GM11168 (cell line): Measurements from ENCODE around the gene SCFD2.
"Not testable (repeated sequence)": the region's sequence is repeated elsewhere in the genome, so short reads cannot be mapped to it uniquely, and the experiment has no call there.

Source experiments
- in situ Hi-C: fragments of 300-500 bp; cut with MboI; formaldehyde crosslinking; loops from one replicate; pipeline ENCODE4 v1.12.0; 2022; ENCODE audit warnings: low sequenced_read_pairs; ENCODE audit not compliant: unreplicated experiment

Gene SCFD2

DNA sequence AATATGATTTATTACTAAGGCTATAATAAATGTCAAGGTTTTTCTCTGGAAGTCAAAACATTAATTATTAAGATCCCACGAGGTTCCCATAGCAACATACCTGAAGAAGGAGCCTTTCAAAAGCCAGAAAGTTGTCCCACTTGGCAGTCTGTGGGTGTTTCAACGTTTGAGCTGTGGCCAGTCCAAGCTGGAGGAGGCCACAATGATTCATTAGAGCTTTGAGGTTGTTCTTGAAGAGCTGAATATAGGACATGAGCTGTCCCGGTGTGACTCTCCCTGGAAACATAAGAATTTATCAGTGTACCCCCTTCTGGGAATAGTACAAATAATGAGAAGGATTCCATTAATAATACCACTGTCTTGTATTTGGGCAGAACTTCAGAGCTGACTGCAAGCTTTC lies 92.1 kb downstream of the SCFD2 start:
- in situ Hi-C loops, result no loop called here

DNA sequence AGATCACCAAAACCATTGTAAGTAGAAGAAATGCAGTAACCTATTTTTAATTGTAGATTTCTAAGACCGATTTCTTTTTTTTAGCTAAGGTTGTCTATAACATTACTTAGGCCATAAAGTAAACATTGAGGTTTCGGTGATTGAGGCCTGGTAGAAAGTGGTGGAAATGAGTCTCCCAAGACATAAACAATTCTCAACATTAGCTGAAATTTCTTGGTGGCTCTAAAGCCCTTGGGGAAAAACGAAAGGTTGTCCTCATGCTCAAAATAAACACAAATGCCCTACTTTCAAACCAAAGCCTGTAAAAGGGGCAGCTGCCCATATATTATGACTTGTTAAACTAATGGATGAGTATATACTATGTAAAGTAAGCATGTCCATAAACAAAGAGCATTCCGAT lies 98.8 kb downstream of the SCFD2 start:
- in situ Hi-C loops, result no loop called here

GRCh38 chr4:53255986-53256385 lies 109.9 kb downstream of the SCFD2 start:
- in situ Hi-C loops, result not testable (repeated sequence)

- in situ Hi-C loops, result no loop called here
Measured at GRCh38 chr4:53240573-53240972, 125.3 kb downstream of the SCFD2 start.

DNA sequence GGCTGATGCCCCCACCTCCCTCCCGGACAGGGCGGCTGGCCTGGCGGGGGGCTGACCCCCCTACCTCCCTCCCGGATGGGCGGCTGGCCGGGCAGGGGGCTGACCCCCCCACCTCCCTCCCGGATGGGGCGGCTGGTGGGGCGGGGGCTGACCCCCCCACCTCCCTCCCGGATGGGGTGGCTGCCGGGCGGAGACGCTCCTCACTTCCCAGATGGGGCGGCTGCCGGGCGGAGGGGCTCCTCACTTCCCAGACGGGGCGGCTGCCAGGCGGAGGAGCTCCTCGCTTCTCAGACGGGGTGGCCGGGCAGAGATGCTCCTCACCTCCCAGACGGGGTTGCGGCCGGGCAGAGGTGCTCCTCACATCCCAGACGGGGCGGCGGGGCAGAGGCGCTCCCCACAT lies 127.5 kb downstream of the SCFD2 start:
- in situ Hi-C loops, result not testable (repeated sequence)

DNA sequence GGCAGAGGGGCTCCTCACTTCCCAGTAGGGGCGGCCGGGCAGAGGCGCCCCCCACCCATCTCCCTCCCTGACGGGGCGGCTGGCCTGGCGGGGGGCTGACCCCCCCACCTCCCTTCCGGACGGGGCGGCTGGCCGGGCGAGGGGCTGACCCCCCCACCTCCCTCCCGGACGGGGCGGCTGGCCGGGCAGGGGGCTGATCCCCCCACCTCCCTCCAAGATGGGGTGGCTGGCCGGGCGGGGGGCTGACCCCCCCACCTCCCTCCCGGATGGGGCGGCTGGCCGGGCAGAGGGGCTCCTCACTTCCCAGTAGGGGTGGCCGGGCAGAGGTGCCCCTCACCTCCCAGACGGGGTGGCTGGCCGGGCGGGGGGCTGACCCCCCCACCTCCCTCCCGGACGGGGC lies 128.1 kb downstream of the SCFD2 start:
- in situ Hi-C loops, result not testable (repeated sequence)

GRCh38 chr4:53236624-53237023 lies 129.2 kb downstream of the SCFD2 start:
- in situ Hi-C loops, result not testable (repeated sequence)

DNA sequence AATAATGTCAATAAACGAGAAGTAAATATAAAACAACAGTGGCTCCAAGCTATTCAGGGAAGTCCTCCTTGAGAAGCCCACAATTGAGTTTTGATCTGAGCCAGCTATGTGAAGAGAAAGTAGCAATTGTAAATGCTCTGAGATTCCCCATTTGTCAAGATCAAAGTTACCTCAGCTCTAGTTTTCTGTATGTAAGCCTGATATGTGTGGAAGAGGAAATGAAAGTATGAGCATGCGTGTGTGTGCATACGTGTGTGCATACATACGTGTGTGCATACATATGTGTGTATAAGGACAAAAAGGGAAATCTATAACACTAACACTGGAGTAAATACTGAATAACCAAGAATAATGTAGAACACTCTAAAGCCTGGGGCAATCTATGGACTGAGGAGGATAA lies 130.3 kb downstream of the SCFD2 start:
- in situ Hi-C loops, result no loop called here

- in situ Hi-C loops, result no loop called here
Measured at GRCh38 chr4:53234669-53235068, 131.2 kb downstream of the SCFD2 start.

DNA sequence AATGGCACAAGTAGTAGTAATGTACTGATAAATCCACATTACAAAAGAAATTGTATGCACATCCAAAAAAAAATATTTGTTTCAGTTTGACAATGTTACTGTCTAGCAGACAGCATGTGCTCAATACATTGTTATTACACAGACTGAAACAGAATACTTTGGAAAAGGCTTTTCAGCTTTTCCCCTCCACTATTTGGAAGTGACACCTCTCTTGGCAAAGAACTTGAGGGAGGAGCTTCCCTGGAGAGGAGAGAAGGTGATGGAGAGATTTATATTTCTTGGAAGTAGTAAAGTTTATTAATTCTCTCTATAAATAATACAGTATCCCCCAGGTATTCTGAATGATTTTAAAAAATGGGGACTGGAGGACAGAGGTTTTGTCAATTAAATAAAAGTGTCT lies 131.8 kb downstream of the SCFD2 start:
- in situ Hi-C loops, result no loop called here

GRCh38 chr4:53233114-53233795 lies 132.6 kb downstream of the SCFD2 start:
- in situ Hi-C loops, result no loop called here

GRCh38 chr4:53232371-53232770 lies 133.5 kb downstream of the SCFD2 start:
- in situ Hi-C loops, result no loop called here

DNA sequence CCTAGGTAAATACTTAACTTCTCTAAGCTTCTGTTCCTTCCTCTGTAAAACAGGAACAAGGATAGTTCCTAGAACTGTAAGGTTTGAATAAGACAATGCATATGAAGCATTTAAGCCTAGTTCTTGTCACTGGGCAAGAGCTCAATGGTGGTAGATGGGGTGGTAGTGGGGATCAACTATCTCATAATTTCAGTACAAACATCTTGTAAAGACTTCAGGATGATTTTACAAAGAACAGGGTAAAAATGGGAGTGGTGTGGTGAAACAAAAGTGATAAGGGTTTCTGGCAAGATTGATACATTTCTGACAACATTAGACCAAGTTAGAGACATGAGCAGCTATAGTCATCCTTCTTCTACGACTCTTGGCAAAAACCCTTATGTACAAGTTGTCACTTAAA lies 137.8 kb downstream of the SCFD2 start:
- in situ Hi-C loops, result no loop called here

DNA sequence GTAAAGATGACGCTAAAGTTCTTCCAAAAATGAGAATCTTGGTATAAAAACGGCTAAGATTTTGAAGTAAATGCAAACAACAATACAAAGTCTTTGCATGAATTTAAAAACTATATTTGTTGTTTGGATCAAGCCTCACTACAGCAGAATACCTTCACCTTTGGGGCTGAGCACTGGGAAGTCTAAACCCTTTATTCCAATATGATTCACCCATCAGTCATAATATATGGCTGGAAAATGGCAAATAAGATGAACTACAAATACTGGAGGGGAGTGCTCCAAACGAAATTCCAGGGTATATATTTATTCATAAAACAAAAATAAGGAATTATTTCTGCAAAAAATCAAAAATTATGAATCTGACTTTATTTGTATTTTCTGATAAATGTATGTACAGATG lies 138.4 kb downstream of the SCFD2 start:
- in situ Hi-C loops, result no loop called here

- in situ Hi-C loops, result loop anchor here (25.0 kb wide), 1 partner anchor 590 kb away; no protein-coding TSS in a partner anchor
Measured at GRCh38 chr4:53221832-53222480, 143.9 kb downstream of the SCFD2 start.

DNA sequence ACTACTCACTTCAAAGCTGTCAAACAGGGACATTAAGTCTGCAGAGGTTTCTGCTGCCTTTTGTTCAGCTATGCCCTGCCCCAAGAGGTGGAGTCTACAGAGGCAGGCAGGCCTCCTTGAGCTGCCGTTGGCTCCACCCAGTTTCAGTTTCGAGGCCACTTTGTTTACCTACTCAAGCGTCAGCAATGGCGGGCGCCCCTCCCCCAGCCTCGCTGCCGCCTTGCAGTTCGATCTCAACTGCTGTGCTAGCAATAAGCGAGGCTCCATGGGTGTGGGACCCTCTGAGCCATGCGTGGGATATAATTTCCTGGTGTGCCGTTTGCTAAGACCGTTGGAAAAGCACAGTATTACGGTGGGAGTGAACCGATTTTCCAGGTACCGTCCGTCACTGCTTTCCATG lies 146.7 kb downstream of the SCFD2 start:
- in situ Hi-C loops, result loop anchor here (25.0 kb wide), 1 partner anchor 593 kb away; no protein-coding TSS in a partner anchor

DNA sequence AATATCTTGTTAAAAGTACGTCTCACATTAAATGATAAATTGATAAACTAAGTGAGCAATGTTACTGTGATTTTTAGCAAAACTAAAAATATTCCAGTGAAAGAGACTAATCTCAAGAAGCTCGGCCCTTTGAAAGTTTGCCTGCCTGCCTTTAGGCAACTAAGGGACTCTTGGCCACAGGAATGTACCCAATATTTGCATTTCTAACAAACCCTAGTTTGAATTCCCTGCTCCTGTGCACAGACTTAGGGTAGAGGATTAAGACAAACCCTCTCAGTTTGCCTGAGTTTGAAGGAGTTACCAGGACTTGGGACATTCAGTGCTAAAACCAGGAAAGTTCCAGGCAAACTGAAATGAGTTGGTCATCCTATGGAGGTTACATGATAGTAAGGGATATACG lies 157.1 kb downstream of the SCFD2 start:
- in situ Hi-C loops, result loop anchor here (25.0 kb wide), 1 partner anchor 604 kb away; no protein-coding TSS in a partner anchor

DNA sequence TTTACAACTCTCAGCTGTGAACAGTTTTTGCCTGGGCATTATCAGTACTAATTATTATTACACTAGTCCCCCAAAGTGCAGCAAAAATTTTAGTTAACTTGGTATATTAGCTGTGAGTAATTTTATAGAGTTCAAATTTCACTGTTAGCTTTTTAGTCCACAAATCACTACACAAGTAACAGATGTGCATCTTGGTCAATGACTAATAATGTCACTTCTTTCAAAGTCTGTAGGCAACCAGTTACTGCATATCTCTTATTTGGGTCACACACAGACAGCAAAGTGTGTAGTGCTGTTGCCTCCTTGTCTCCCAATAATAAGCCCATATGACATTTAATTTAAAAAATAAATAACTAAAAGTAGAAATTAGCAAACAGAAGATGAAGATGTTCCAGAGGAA lies 159.9 kb downstream of the SCFD2 start:
- in situ Hi-C loops, result loop anchor here (25.0 kb wide), 1 partner anchor 606 kb away; no protein-coding TSS in a partner anchor

DNA sequence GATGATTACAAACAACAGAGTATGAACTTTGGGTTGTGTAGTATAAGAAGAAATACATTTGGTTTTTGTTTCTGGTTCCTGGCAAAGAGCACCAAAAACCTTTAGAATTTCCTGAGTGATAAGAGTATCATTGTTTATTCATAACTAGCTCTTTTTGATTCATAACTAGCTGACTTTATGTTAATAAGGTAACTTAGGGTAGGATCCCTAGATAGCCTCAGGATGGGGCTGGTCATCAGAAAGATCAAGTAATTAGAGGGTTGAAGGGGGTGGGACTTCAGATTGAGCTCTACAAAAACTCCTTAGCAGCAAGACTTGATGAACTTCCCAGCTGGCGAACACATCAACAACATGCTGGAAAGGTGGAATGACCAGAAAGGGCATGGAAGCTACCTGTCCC lies 166.5 kb downstream of the SCFD2 start:
- in situ Hi-C loops, result no loop called here

GRCh38 chr4:53197772-53198142 lies 168.1 kb downstream of the SCFD2 start:
- in situ Hi-C loops, result no loop called here

GRCh38 chr4:53196882-53197771 lies 168.7 kb downstream of the SCFD2 start:
- in situ Hi-C loops, result no loop called here
